ENCODE data around the gene NIPA2.
"Not testable (repeated sequence)": the region's sequence is repeated elsewhere in the genome, so short reads cannot be mapped to it uniquely, and the experiment has no call there.

The NIPA2 gene

DNA sequence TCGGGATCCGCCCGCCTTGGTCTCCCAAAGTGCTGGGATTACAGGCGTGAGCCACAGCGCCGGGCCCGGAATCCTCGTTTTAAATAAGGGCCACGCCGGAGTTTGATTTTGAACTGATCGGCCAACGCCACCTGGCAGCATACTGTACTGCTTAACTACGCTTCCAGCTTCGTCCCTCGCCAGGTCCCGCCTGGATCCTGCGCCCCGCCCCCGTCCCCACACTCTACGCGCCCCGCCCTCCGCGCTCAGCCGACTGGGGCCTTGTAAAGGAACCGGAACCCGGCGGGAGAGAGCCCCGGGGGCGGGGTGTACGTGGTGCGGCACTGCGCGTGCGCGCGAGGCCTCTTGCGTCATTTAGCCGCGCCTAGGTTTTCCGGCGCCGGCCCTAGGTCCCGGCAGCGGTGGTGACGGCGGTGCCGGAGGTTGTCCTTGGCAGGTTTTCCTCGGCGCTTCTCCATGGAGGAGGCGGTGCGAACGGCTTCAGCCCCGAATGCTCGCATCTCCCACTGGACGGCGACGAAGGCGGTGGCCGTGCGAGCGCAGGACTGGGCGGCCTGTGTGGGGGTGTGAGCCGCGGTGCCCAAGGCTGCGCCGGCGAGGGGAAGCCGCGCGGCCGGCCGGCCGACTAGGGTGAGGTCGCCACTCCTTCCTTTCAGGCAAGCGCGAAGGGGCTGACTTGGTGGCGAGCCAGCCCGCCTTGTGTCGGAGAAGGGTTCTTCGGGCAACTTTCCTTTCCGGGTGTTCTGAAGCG, at the start of gene NIPA2:
Gene NIPA2, plus strand, starts transcription at position 375 of the 751 bp plus-strand sequence. CDS start 13,066 bp downstream, outside the sequence.
- peak; percentile 98 for DNase-seq

- no peak for DNase-seq
Measured at GRCh38 chr15:22794063-22794462, 44.4 kb upstream of the NIPA2 start.

GRCh38 chr15:22794621-22795167, 43.8 kb upstream of the NIPA2 start:
- DNase-seq = no peak

GRCh38 chr15:22795206-22796063, 43.0 kb upstream of the NIPA2 start:
- no peak for DNase-seq

- DNase-seq = no peak
Measured at GRCh38 chr15:22796079-22796478, 42.4 kb upstream of the NIPA2 start.

DNA sequence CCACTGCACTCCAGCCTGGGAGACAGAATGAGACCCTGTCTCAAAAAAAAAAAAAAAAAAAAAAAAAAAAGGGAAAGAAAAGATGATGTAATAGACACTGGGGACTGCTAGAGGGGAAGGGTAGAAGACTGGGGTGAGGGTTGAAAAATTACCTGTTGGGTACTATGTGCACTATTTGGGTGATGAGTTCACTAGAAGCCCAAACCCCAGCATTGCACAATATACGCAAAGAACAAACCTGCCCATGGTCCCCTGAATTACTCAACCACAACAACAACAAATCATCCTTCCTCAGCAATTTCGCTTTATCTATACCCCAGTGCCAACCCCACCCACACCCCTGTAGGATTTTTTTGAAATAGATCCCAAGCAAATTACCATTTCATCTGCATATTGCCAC, 38.6 kb upstream of the NIPA2 start:
- no peak for DNase-seq

- DNase-seq = not testable (repeated sequence)
Measured at GRCh38 chr15:22803006-22803405, 35.5 kb upstream of the NIPA2 start.

GRCh38 chr15:22806156-22806555, 32.3 kb upstream of the NIPA2 start:
- DNase-seq = no peak

DNA sequence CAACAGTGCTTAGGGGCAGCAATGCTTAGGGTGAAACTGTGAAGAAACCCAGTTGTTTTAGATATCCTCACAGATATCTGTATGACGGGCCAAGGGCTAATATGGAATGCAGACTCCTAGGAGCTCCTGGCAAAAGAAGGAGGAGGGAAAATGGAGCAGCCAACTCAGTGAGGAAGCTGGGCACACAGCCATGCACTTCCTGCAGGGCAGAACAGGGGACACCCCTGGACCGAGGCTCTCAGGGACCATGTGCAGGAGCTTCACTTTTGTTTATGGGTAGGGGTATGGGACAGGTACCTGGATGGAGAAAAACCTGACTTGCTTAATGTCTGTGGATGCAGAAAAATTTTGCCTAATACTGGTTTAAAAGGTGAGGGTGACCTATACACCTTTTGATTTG, 31.8 kb upstream of the NIPA2 start:
- DNase-seq = no peak

- DNase-seq = not testable (repeated sequence)
Measured at GRCh38 chr15:22807831-22808230, 30.6 kb upstream of the NIPA2 start.

GRCh38 chr15:22808240-22808639, 30.2 kb upstream of the NIPA2 start:
- DNase-seq = no peak

GRCh38 chr15:22808761-22809280, 29.6 kb upstream of the NIPA2 start:
- DNase-seq = no peak

DNA sequence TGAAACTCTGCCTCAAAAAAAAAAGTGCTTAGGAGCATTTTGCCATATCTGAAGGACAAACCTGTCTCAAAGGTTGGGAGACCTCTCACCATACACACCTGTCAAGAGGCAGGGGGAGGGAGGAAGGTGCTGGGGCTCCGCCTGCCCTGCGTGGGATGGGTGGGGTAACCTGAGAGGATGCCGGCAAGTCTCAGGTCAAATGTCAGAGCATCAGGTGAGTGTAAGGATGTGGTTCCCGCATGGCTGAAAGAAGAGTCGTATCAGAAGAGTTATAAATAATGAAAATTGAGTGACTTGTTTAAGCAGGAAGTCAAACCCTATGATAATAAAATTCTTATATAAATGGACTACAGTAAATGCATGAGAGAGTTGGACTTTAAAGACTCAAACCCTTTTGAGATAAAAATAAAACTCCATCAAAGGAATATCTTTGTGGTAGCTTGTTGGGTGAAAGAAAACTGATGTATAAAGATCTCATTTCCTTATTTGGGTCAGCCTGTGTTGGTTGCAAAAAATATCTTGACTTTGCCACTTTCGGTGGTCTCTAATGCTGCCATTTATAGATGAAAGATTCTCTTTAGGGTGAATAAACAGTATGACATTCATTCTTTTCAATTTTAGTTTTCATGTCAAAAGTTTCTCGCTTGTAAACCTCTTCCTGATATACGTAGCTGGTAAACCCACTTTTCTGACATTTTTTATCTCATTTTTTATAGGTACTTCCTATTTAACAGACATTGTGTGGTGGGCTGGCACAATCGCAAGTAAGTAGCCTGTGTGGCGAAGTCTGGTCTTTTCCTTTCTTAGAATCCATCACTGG, 28.2 kb upstream of the NIPA2 start:
- no peak for DNase-seq

DNA sequence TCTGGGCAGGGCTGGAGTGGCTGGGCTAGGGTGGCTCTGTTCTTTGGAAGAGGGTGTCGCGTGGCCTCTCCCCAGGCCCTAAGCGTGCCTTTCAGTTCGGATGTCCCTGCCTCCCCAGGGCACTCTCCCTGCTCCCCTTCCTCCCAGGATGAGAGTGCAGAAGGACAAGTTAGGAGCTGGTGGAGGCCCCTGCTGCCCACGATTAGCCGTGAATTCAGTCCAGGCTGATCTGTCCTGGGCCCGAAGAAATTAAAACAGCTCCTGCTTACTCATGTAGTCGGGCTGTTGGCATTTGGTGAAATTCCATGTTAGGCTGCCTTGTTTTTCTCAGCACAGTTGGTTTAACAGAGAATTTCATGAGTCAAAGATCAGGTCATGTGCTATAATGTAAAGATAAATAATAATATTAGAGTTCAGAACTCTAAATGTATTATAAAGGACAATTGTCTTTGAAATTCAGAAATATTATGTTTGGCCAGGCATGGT, 27.6 kb upstream of the NIPA2 start:
- DNase-seq = no peak

DNA sequence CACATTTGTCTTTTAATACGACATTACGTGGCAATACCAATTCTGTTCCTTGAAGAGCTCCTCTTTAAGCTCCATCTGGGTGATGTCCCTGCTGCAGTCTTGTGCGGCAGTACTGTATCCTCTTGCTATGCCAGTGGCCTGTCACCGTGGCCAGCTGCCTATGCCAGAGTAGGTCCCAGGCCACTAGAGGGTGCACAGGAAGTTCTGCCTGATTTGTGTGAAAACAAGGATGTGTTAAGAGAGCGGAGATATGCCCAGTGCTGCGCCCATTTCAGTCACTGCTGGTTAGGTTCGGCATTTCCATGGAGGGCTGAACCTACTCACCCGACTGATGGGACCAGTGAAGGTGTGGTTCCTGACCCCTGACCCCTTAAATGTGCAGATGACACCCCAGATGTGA, 26.8 kb upstream of the NIPA2 start:
- no peak for DNase-seq

DNA sequence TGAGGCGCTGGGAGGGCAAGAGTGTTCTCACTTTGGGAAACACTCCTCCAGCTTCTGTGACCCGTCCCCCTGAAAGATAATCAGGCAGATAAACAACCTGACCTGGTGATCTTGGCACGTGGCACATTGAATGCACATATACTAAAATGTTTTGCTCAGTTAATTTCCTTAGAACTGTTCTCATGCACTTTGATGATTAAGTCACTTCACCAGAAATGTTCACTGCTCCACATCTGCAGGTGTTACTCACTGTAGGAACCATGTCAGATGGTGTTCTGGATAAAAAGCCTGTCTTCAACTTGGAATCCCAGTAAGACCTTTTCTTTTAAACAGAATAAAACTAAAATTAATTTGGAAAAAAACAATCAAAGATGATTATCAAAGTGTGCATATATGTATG, 24.6 kb upstream of the NIPA2 start:
- DNase-seq = no peak

DNA sequence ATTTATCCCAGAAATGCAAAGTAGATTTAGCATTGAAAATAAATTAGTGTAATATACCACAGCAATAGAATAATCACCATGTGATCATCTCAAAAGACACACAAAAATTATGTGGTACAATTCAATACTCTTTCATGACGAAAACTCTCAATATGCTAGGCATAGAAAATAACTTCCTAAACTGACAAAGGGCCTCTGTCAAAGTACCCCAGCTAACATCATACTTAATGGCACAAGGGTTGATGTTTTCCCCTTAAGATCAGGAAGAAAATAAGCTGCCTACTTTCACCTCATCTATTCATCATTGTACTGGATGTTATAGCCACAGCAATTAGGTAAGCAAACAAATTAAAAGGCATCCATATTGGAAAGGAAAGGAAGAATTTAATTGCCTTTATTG, 22.7 kb upstream of the NIPA2 start:
- DNase-seq = no peak

DNA sequence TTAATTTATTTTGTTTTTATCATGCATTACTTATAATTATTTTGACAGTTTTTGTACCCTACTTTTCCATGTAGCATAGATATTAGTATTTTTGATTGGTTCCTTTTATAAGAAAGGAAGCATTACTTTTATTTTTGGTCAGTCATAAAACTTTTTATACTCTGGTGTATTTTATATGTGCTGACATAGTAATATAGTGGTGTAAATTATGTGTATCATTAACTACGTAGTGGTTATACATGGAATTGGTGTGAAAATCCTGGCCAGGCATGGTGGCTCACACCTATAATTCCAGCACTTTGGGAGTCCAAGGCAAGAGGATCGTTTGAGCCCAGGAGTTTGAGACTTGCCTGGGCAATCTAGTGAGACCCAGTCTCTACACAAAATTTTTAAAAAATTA, 18.8 kb upstream of the NIPA2 start:
- DNase-seq = no peak

DNA sequence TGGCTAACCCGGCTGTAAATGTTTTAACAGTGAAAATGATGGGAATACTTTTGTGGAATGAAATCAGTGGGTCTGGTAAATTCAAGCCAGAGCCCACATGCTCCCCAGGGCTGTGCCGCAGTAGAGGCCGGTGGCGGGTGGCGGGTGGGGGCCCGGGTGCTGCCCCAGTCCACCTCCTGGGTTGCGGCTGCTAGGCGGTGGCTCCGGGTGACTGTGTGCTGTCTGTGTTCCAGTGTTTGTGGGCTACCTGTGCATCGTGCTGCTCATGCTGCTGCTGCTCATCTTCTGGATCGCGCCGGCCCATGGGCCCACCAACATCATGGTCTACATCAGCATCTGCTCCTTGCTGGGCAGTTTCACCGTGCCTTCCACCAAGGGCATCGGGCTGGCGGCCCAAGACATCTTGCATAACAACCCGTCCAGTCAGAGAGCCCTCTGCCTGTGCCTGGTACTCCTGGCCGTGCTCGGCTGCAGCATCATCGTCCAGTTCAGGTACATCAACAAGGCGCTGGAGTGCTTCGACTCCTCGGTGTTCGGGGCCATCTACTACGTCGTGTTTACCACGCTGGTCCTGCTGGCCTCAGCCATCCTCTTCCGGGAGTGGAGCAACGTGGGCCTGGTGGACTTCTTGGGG, 14.9 kb upstream of the NIPA2 start:
- no peak for DNase-seq

- no peak for DNase-seq
Measured at GRCh38 chr15:22827125-22827524, 11.3 kb upstream of the NIPA2 start.

- DNase-seq = no peak
Measured at GRCh38 chr15:22831473-22831872, 7.0 kb upstream of the NIPA2 start.
